CD4-positive, alpha-beta T cell treated with Interleukin-2 at 100 ng/mL for 4 hours (primary cell): ENCODE measurements around the gene PANX3.

Experiments used
- DNase-seq: peaks from one replicate; pipeline ENCODE4 v3.0.0-alpha.2; 2020; ENCODE audit warnings: low spot score

Gene PANX3

DNA sequence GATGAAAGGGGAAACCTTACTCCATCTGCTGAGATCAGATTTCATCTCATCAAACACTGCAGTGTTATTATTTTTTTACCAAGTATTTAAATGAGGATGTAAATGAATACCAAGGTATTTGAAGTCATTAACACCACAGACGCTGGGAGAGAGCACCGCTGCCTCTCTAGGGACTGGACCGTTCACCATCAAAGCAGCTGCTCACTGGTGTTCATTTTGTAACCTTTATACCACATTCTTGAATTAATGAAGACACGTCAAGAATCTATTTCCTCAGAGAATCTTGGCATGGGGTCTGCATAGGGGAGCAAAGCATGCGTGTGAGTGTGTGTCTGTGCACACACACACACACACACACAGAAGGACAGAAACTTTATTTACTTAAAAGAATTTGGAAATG is 46.7 kb downstream of the PANX3 start:
- DNase-seq = no peak

GRCh38 chr11:124658501-124658900 is 47.3 kb downstream of the PANX3 start:
- DNase-seq = no peak

GRCh38 chr11:124658986-124659385 is 47.8 kb downstream of the PANX3 start:
- no peak for DNase-seq

DNA sequence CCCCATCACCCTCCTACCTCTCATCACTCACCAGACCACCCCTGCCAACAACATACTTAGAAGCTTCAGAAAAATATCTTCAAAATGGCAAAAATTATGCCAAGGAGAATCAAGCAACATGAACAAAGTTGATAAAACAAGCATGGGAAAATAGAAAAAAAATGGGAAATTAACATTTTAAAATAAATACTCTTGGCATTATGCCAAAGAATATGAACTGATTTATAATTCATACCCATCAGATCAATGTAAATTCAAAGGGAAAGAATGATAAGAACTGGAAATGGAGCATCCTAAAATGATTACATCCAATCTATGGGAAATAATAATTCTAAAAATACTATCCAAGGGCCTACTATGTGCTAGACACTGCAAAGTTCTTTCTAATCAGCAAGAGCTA is 50.3 kb downstream of the PANX3 start:
- DNase-seq = no peak

DNA sequence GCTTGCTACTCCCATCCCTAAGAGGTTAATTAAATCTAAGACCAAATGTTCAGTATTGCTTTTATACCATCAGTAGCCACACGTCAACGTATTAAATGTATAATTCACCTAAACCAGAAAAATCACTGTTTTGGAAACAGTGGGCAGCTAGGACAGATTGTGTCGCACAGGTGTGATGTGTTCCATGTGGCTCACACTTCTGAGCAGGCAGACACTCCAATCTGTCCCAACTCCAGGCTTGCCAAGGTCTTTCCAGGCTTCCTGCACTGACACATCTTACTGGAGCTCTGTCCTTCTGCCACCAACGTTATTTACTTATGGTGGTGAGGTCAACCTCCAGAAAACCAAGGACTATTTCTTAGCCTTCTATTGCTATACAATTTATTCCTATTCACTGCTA is 50.9 kb downstream of the PANX3 start:
- no peak for DNase-seq

DNA sequence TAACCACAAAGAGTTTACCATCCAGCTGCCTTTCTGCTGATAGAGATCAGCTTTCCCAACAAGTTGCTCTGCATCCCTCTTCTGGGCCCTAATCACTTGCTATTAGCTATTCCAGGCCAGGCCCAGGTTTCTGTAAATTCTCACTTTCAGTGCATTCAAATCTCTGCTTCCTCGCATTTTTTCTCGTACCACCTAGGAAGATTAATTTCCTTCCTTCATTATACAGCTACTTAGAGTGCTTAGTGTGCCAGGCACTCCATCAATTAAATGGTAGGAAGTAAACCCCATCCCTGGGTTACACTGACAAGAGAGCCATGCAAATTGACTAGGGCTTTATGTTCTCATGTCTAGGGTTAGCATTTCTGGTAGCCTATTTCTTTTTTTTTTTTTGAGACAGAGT is 52.6 kb downstream of the PANX3 start:
- no peak for DNase-seq

DNA sequence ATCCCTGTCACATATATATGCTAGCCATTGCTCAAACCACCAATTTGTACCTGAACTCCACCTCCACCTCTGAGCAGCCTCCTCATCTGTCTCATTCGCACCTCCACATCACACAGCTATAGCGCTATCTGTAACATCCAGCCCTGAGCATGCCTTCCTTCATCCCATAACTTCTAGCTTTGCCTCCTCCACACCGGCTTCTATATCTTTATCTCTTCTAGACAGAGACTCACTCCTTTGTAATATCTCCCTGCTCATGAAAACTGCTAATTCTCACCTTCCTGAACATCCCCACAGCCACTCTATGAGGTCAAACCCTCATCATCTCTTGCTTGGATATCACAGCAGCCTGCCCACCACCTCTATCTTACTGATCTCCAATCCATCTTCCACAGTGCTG is 56.4 kb downstream of the PANX3 start:
- no peak for DNase-seq

DNA sequence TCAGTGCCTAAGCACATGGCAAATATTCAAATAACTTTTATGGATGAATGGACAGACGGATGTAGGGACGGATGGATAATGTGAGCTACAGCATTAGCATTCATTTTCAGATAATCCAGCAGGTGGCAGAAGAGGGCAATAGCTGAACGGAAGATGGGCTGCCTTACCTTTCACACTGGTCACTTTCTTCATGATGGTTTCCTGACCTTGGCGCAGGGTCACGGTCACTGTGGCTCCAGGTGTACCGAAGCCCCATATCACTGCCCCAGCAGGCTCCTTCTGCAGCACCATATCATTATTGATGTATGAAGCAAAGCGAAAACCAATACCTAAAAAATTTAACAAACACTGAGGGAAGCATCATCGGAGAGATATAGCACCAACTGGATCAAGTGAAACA is 58.0 kb downstream of the PANX3 start:
- peak; percentile 72 for DNase-seq
